ENCODE measurements around the gene RPL26. TPM values are rescaled to one million over a fixed set of nuclear protein-coding genes. Genes with fewer than 3 reads are reported as not detected.

RPL26 gene
- total RNA-seq, 2 experiments from 2014 or later, result 1,633 to 1,747 TPM

- peaks cover 25% of the 10 kb centered on the region for H3K27me3 Mint-ChIP-seq (ENCODE audit: low read depth)
- H3K4me3 Mint-ChIP-seq, result no peak overlapping the region
- POLR2A ChIA-PET, result interaction anchor here (0.6 kb wide), 1 partner anchor 767 kb away, joined by 3 read pairs; no protein-coding TSS in a partner anchor
- no peak overlapping the region for H3K27ac Mint-ChIP-seq
- H3K36me3 Mint-ChIP-seq (ENCODE audit: low read depth), result no peaks in the 10 kb centered on the region
- no peak for ATAC-seq
- no peak for DNase-seq
- CTCF ChIA-PET, result interaction anchor here (1.0 kb wide), 1 partner anchor 69 kb away, joined by 4 read pairs; no protein-coding TSS in a partner anchor
- H3K4me1 Mint-ChIP-seq (ENCODE audit: low read depth), result peaks cover 29% of the 10 kb centered on the region
- no peaks in the 10 kb centered on the region for H3K9me3 Mint-ChIP-seq (ENCODE audit: insufficient read depth)
Measured at GRCh38 chr17:8341456-8341855, 41.5 kb downstream of the RPL26 start.

GRCh38 chr17:8339540-8339939 is 43.5 kb downstream of the RPL26 start, which contains the start of gene ODF4:
Gene ODF4, plus strand, starts transcription at chr17:8339840. Its CDS starts 212 bp downstream, at chr17:8340052.
- DNase-seq, result no peak
- ATAC-seq, result no peak
- POLR2A ChIA-PET, result no interaction called here
- no peak within 1 kb of the TSS for H3K4me3 Mint-ChIP-seq
- H3K27ac Mint-ChIP-seq, result no peak within 1 kb of the TSS
- no peaks in the 10 kb centered on the region for H3K9me3 Mint-ChIP-seq (ENCODE audit: insufficient read depth)
- peaks cover 19% of the 10 kb centered on the region for H3K4me1 Mint-ChIP-seq (ENCODE audit: low read depth)
- CTCF ChIA-PET, result no interaction called here
- H3K36me3 Mint-ChIP-seq (ENCODE audit: low read depth), result no peaks in the 10 kb centered on the region
- peaks cover 9% of the 10 kb centered on the region for H3K27me3 Mint-ChIP-seq (ENCODE audit: low read depth)

GRCh38 chr17:8338753-8339140 is 44.2 kb downstream of the RPL26 start:
- Mint-ChIP-seq H3K27me3 (ENCODE audit: low read depth) (peaks cover 9% of the 10 kb centered on the region), H3K4me1 (ENCODE audit: low read depth) (peaks cover 16% of the 10 kb centered on the region), H3K36me3 (ENCODE audit: low read depth) (no peaks in the 10 kb centered on the region), H3K9me3 (ENCODE audit: insufficient read depth) (no peaks in the 10 kb centered on the region), H3K27ac (no peak overlapping the region), H3K4me3 (no peak overlapping the region)
- DNase-seq, result no peak
- ATAC-seq, result no peak
- POLR2A ChIA-PET, result interaction anchor here (0.8 kb wide), 1 partner anchor 38 kb away, joined by 5 read pairs; the partner anchor contains the start of gene KRABD2
- CTCF ChIA-PET, result interaction anchor here (0.8 to 1.5 kb wide), 6 partner anchors 11 to 265 kb away, joined by 3 to 5 read pairs (median 4); no protein-coding TSS in a partner anchor

GRCh38 chr17:8337802-8338752 is 44.9 kb downstream of the RPL26 start:
- POLR2A ChIA-PET, result interaction anchor here (0.8 kb wide), 1 partner anchor 38 kb away, joined by 5 read pairs; the partner anchor contains the start of gene KRABD2
- Mint-ChIP-seq H3K36me3 (ENCODE audit: low read depth) (no peaks in the 10 kb centered on the region), H3K9me3 (ENCODE audit: insufficient read depth) (no peaks in the 10 kb centered on the region), H3K4me1 (ENCODE audit: low read depth) (peaks cover 16% of the 10 kb centered on the region), H3K27me3 (ENCODE audit: low read depth) (peaks cover 9% of the 10 kb centered on the region), H3K27ac (no peak overlapping the region), H3K4me3 (no peak overlapping the region)
- DNase-seq (no peak), ATAC-seq (peak; percentile 39)
- CTCF ChIA-PET, result interaction anchor here (0.8 to 1.5 kb wide), 7 partner anchors 11 to 264 kb away, joined by 3 to 5 read pairs (median 3); no protein-coding TSS in a partner anchor

GRCh38 chr17:8333281-8333680 is 49.7 kb downstream of the RPL26 start:
- Mint-ChIP-seq H3K36me3 (ENCODE audit: low read depth) (no peaks in the 10 kb centered on the region), H3K4me3 (no peak overlapping the region), H3K27me3 (ENCODE audit: low read depth) (peaks cover 11% of the 10 kb centered on the region), H3K27ac (no peak overlapping the region), H3K9me3 (ENCODE audit: insufficient read depth) (no peaks in the 10 kb centered on the region), H3K4me1 (ENCODE audit: low read depth) (peaks cover 9% of the 10 kb centered on the region)
- no peak for DNase-seq
- POLR2A ChIA-PET, result no interaction called here
- ATAC-seq, result no peak
- CTCF ChIA-PET, result no interaction called here

GRCh38 chr17:8332688-8333087 is 50.3 kb downstream of the RPL26 start:
- ChIA-PET CTCF (no interaction called here), POLR2A (no interaction called here)
- DNase-seq, result no peak
- H3K36me3 Mint-ChIP-seq (ENCODE audit: low read depth), result no peaks in the 10 kb centered on the region
- no peak overlapping the region for H3K4me3 Mint-ChIP-seq
- no peak overlapping the region for H3K27ac Mint-ChIP-seq
- no peaks in the 10 kb centered on the region for H3K9me3 Mint-ChIP-seq (ENCODE audit: insufficient read depth)
- no peak for ATAC-seq
- peaks cover 13% of the 10 kb centered on the region for H3K27me3 Mint-ChIP-seq (ENCODE audit: low read depth)
- H3K4me1 Mint-ChIP-seq (ENCODE audit: low read depth), result peaks cover 6% of the 10 kb centered on the region

GRCh38 chr17:8332128-8332527 is 50.9 kb downstream of the RPL26 start:
- no peak for ATAC-seq
- no peaks in the 10 kb centered on the region for H3K36me3 Mint-ChIP-seq (ENCODE audit: low read depth)
- CTCF ChIA-PET, result no interaction called here
- no peak overlapping the region for H3K4me3 Mint-ChIP-seq
- no peaks in the 10 kb centered on the region for H3K9me3 Mint-ChIP-seq (ENCODE audit: insufficient read depth)
- H3K27me3 Mint-ChIP-seq (ENCODE audit: low read depth), result peaks cover 12% of the 10 kb centered on the region
- peaks cover 10% of the 10 kb centered on the region for H3K4me1 Mint-ChIP-seq (ENCODE audit: low read depth)
- DNase-seq, result no peak
- POLR2A ChIA-PET, result interaction anchor here (0.6 kb wide), 1 partner anchor 62 kb away, joined by 4 read pairs; no protein-coding TSS in a partner anchor
- no peak overlapping the region for H3K27ac Mint-ChIP-seq

Other genes with a start within 250 kb of the RPL26 start
- 10 to 100 TPM; 35.0 to 38.1 TPM for gene PER1, start 230.8 kb downstream of the RPL26 start, total RNA-seq
- gene VAMP2, start 220.2 kb downstream of the RPL26 start, total RNA-seq, result 10 to 100 TPM; 56.3 to 56.7 TPM
- gene TMEM107, start 206.8 kb downstream of the RPL26 start, total RNA-seq, result 10 to 100 TPM; 39.6 to 44.1 TPM
- 10 to 100 TPM; 12.7 TPM for gene BORCS6, start 193.0 kb downstream of the RPL26 start, total RNA-seq
- gene AURKB, start 172.6 kb downstream of the RPL26 start, total RNA-seq, result 100 to 1,000 TPM; 182 to 210 TPM
- gene CTC1, start 135.1 kb downstream of the RPL26 start, total RNA-seq, result 100 to 1,000 TPM in 1 of 2 experiments, 10 to 100 TPM in 1; 94.8 to 102 TPM
- gene PFAS, start 133.9 kb downstream of the RPL26 start, total RNA-seq, result 10 to 100 TPM; 78.3 to 80.2 TPM
- gene RANGRF, start 94.5 kb downstream of the RPL26 start, total RNA-seq, result 10 to 100 TPM; 49.8 to 55.6 TPM
- 1 to 10 TPM; 8.7 to 9.5 TPM for gene SLC25A35, start 87.8 kb downstream of the RPL26 start, total RNA-seq
- not detected for gene ARHGEF15, start 73.0 kb downstream of the RPL26 start, total RNA-seq
- gene ODF4, start 43.4 kb downstream of the RPL26 start, total RNA-seq, result not detected
- gene RNF222, start 14.6 kb upstream of the RPL26 start, total RNA-seq, result under 1 TPM; 0.24 to 0.29 TPM
- gene NDEL1, start 52.7 kb upstream of the RPL26 start, total RNA-seq, result 10 to 100 TPM; 48.1 to 52.5 TPM
- gene MYH10, start 247.5 kb upstream of the RPL26 start, total RNA-seq, result 1 to 10 TPM; 7.7 to 8.1 TPM